H1 (cell line): ENCODE measurements around the gene KIF1B. TPM values are rescaled to one million over a fixed set of nuclear protein-coding genes. Genes with fewer than 3 reads are reported as not detected.

ENCODE experiments used
- BACH1 ChIP-seq: IDR thresholded peaks from 2 replicates; pipeline ENCODE4 v1.6.1; 2012; ENCODE audit warnings: low read length, improper control_type of control experiment
- SIRT6 ChIP-seq: IDR thresholded peaks from one replicate; pipeline ENCODE4 v1.7.1; 2012; ENCODE audit warnings: low read length, inconsistent platforms
- SP1 ChIP-seq: IDR thresholded peaks from 2 replicates; pipeline ENCODE4 v1.6.1; 2011; ENCODE audit warnings: low read depth, low read length
- polyA plus RNA-seq, 7 experiments: library from polyadenylated mRNA; depleted of rRNA in 3 of 7; stranded (reverse) in 5 of 7; unstranded in 2 of 7; fragments of >200 nt in 5 of 7; fragments of 200-250 nt in 2 of 7; gene quantifications; 1 replicate in 5 of 7; 2 replicates in 1 of 7; 4 replicates in 1 of 7; pipeline versions ENCODE4 v1.2.1 to v1.2.3, GENCODE V29; 2011 to 2013; ENCODE audit warnings: missing spikeins in 2 of 7, mixed read lengths in 2 of 7
- total RNA-seq: library from RNA; stranded (reverse); fragmentation: NEBNext Ultra II Directional; extraction: Animal tissue kit (Norgen Biotek cat#: 25700); gene quantifications from 2 replicates; pipeline ENCODE4 v1.2.1, GENCODE V29; 2021

The KIF1B gene
- total and polyA plus RNA-seq, 2 of the 8 experiments (the other 6 are each of a cell fraction or from before 2014, with no cell fraction given), result 39.1 to 74.2 TPM

DNA sequence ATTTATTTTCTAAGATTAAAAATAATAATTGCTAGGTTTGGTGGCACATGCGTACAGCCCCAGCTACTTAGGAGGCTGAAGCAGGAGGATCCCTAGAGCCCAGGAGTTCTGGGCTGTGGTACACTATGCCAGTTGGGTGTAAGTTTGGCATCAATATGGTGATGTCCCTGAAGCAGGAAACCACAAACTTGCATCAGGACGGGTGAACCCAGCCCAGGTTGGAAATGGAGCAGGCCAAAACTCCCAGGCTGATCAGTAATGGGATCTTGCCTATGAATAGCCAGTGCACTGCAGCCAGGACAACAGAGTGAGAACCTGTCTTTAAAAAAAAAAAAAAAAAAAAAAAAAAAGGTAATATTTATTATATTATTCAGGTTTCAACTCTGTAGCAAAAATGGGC is 96.1 kb downstream of the KIF1B start (continued):
- TF ChIP-seq SP1, result no peak
- TF ChIP-seq BACH1, result no peak
- no peak for TF ChIP-seq SIRT6
- TF ChIP-seq, all 59 proteins: peak for 0
